Medulla oblongata (tissue), 1 donor: ENCODE data around the gene NSD1.
A peak's percentile ranks its signal among the peaks of the same experiment; 100 is the strongest.
"Not testable (repeated sequence)": the region's sequence is repeated elsewhere in the genome, so short reads cannot be mapped to it uniquely, and the experiment has no call there.

ENCODE experiments used
- DNase-seq: peaks from one replicate; pipeline ENCODE4 v3.0.0-alpha.2; 2015; ENCODE audit errors: extremely low spot score

The NSD1 gene

GRCh38 chr5:177126771-177127170 lies 6.8 kb upstream of the NSD1 start:
- DNase-seq: no peak

GRCh38 chr5:177128551-177128981 lies 5.0 kb upstream of the NSD1 start:
- no peak for DNase-seq

GRCh38 chr5:177130211-177131018 lies 3.2 kb upstream of the NSD1 start:
- no peak for DNase-seq

GRCh38 chr5:177131019-177131320 lies 2.6 kb upstream of the NSD1 start:
- no peak for DNase-seq

GRCh38 chr5:177131352-177132135 lies 2.0 kb upstream of the NSD1 start:
- DNase-seq: no peak

GRCh38 chr5:177132136-177133095 lies 1.2 kb upstream of the NSD1 start:
- peak; percentile 53 for DNase-seq

GRCh38 chr5:177133853-177134696 lies 502 bp downstream of the NSD1 start:
- DNase-seq: no peak

GRCh38 chr5:177134697-177135225 lies 1.2 kb downstream of the NSD1 start:
- DNase-seq: no peak

- DNase-seq: no peak
These were observed 6.7 kb downstream of the NSD1 start for GRCh38 chr5:177140312-177140711.

GRCh38 chr5:177141496-177141895 lies 7.9 kb downstream of the NSD1 start:
- DNase-seq: no peak

GRCh38 chr5:177142098-177142611 lies 8.6 kb downstream of the NSD1 start:
- no peak for DNase-seq

GRCh38 chr5:177142778-177143177 lies 9.2 kb downstream of the NSD1 start:
- no peak for DNase-seq

- DNase-seq: no peak
These were observed 13.5 kb downstream of the NSD1 start for GRCh38 chr5:177146891-177147638.

- DNase-seq: not testable (repeated sequence)
These were observed 16.5 kb downstream of the NSD1 start for GRCh38 chr5:177150061-177150460.

- DNase-seq: no peak
These were observed 20.6 kb downstream of the NSD1 start for GRCh38 chr5:177154003-177154643.

- no peak for DNase-seq
These were observed 28.8 kb downstream of the NSD1 start for GRCh38 chr5:177162379-177162778.

- no peak for DNase-seq
These were observed 29.9 kb downstream of the NSD1 start for GRCh38 chr5:177163500-177163899.

GRCh38 chr5:177169271-177169670 lies 35.7 kb downstream of the NSD1 start:
- no peak for DNase-seq

- no peak for DNase-seq
These were observed 38.4 kb downstream of the NSD1 start for GRCh38 chr5:177171961-177172360.
